MM.1S (cell line): Measurements from ENCODE around the gene KIF14.

Source experiments
- EZH2 ChIP-seq: fragments of 300-600 bp; sonication (generic); optimal IDR thresholded peaks from 2 replicates; pipeline ENCODE3; 2017; ENCODE audit warnings: low read depth, mild to moderate bottlenecking, antibody characterized with exemption, low read length, mixed read lengths
- EZH2phosphoT487 ChIP-seq: fragments of 300-600 bp; sonication (generic); IDR thresholded peaks from 2 replicates; pipeline ENCODE4 v1.6.1; 2018; ENCODE audit warnings: antibody characterized with exemption, low read length
- TF ChIP-seq, protein P1 (sequence below): fragments of 300-600 bp; sonication (generic); IDR thresholded peaks from 2 replicates; pipeline ENCODE4 v1.5.1; 2016; ENCODE audit warnings: antibody characterized with exemption, low read length, mixed read lengths

DNA sequence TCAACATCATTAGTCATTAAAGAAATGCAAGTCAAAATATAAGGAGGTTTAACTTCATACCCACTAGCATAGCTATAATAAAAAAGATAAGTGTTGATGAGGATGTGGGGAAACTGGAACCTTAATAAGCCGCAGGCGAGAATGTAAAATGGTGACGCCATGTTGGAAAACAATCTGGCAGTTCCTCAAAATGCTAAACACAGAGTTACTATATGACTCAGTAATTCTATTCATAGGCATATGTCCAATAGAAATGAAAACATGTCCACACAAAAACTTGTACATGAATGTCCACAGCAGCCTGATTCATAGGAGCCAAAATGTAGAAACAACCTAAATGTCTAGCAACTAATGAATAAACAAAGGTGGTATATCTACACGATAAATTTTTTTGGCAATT, 26.0 kb upstream of the KIF14 start:
- TF ChIP-seq, protein P1, sequence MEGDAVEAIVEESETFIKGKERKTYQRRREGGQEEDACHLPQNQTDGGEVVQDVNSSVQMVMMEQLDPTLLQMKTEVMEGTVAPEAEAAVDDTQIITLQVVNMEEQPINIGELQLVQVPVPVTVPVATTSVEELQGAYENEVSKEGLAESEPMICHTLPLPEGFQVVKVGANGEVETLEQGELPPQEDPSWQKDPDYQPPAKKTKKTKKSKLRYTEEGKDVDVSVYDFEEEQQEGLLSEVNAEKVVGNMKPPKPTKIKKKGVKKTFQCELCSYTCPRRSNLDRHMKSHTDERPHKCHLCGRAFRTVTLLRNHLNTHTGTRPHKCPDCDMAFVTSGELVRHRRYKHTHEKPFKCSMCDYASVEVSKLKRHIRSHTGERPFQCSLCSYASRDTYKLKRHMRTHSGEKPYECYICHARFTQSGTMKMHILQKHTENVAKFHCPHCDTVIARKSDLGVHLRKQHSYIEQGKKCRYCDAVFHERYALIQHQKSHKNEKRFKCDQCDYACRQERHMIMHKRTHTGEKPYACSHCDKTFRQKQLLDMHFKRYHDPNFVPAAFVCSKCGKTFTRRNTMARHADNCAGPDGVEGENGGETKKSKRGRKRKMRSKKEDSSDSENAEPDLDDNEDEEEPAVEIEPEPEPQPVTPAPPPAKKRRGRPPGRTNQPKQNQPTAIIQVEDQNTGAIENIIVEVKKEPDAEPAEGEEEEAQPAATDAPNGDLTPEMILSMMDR = no peak
- TF ChIP-seq EZH2 (no peak), EZH2phosphoT487 (no peak)
